Occipital lobe (tissue), 3 donors: Measurements from ENCODE around the gene TMEM167A. TPM values are rescaled to one million over a fixed set of nuclear protein-coding genes. Genes with fewer than 3 reads are reported as not detected.

Source experiments
- DNase-seq: peaks from one replicate; lab custom pipeline; 2025; lab: John Stamatoyannopoulos, UW
- small RNA-seq: library from RNA; depleted of rRNA; stranded (forward); fragments of <200 nt; gene quantifications from one replicate; pipeline ENCODE3, GENCODE V24; 2014
- total RNA-seq: library from RNA; depleted of rRNA; stranded (reverse); fragments of >200 nt; gene quantifications from one replicate; pipeline ENCODE4 v1.2.3, GENCODE V29; 2014

Gene TMEM167A
- total RNA-seq, 1 donor from 2014 or later = 159 TPM

DNA sequence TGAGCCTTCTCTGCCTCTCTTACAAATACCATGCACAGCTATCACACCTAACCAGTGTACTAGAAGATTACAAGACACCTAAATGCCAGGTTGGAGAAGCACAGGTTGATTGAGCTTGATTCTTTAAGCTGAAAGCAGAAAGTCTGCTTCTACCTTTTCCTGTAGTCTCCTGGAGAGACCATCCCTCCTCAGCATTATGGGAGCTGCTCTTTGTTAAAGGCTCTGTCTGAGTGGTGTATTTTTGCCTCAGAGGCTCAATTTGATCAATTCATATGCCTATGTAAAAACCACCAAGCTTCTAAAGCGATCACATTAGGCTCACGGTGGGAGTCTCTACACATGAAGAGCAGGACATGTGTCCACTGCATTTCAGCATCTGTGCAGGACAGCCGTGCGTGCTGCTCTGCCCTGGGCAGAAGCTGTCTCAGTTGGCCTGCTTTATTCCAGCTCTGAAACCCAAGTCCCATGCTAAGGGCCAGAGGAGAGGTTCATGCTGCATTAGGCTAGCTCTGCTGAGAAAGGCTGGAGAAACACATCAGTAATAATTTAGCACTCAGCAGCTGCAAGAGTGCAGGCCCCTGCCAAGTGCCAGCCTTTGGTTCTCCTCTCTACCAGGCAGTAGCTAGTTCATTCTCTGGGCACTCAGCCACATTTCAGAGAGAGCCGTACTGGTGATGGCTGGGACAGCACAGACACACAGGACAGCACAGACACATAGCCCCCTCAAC is 41.7 kb downstream of the TMEM167A start:
- peak; percentile 87 for DNase-seq

GRCh38 chr5:83034528-83035207 is 42.5 kb downstream of the TMEM167A start:
- DNase-seq = no peak

DNA sequence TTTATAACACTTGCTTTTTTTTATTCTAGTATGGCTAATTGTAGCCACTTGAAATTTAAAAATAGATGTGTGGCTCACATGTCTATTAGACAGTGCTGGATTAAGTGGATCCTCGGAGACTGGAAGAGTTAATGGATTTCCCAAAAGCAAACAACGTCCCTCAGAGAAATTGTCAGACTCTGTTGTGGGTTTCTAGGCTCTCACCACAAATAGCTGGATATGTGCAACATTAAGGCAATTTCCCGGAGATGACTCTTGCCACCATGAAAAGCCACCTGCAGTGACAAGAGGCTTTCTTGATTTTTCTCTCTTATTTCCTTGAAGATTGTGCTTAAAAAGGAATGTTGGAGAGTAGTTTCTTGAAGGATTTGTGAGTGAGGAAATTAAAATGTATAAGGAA is 43.2 kb downstream of the TMEM167A start:
- no peak for DNase-seq

DNA sequence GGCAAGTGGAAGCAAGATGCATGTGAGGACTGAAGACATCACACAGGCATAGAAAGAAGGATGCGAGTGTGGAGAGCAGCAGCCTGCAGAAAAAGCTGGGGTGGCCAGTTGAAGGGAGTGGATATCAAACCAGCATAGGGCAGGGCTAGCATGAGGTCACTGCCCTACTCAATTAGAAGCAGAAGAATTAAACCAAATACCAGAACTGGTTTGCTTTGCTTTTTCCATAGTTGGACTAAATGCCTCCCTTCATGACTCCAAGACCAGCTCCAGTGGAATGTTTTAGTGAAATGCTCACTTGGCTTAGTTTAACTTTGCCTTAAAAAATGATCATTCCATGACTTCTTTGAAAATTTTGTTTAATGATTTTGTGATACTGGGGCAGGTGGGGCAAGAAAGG is 45.8 kb downstream of the TMEM167A start:
- DNase-seq = no peak

DNA sequence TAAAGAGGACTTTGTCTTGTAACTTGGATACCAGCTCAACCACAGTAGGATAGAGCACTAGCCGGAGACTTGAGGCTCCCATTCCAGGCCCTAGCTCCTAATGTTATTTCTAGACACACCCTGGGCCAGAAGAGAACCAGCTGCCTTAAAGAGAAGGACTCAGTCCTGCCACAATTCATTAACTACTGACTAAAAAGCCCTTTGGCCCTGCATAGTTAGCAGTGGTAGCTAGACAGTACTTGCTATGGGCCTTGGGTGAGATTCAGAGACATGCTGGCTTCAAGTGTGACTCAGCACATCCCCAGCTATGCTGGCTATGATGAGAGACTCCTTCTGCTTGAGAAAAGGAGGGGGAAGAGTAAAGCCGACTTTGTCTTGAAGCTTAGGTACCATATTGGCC is 47.3 kb downstream of the TMEM167A start:
- no peak for DNase-seq

DNA sequence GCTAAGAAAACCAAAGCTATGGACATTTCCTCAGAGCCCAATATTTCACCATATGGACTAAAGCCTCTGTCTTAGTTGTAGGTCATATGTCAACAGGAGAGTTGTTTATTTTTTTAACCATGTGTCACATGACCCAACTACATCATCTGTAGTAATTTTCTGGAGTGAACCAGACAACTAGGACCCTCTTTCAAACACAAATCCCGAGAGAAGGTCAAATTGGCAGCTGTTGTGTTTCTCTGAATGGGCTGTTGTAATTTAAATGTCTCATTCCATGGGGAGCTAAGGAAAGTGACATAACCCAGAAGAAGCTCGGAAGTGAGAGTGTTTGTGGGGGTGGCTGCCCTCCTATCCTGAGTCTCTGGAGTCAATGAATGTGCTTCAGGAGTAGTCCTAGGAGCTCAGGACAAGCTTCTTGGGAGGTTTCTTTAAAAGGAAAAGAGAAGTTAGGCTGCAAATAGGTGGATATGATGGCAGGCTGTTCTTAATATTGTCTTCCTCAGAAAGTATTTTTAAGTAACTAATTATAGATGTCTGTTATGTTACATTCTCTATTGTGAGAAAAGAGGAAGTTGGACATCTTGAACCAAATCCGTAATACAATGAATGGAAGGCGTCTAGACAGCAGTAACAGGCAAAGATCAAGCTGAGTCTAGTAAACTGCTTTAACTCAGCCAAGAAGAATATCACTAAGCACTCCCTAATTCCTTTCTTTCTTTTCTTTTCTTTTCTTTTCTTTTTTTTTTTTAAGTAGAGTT is 50.1 kb downstream of the TMEM167A start:
- no peak for DNase-seq

DNA sequence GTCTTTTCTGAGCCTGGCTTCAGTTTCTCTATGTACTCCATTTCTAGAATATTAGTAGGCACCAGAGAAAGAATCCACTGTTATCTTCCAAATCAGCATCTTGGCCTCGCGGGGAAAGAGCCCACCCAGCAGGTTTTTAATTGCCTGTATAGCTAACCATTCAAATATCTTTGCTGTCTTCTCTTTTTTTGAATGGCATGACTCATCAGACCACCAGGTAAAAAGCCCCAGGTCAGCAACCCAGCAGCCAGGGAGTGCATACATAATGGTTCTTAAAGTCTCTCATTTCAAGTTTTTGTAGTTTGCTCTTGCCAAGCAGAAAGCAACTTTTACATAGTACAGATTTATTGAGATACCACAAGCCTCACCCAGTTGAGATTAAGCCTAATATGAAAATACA is 50.7 kb downstream of the TMEM167A start:
- no peak for DNase-seq

GRCh38 chr5:83025690-83026478 is 51.3 kb downstream of the TMEM167A start:
- DNase-seq = no peak

DNA sequence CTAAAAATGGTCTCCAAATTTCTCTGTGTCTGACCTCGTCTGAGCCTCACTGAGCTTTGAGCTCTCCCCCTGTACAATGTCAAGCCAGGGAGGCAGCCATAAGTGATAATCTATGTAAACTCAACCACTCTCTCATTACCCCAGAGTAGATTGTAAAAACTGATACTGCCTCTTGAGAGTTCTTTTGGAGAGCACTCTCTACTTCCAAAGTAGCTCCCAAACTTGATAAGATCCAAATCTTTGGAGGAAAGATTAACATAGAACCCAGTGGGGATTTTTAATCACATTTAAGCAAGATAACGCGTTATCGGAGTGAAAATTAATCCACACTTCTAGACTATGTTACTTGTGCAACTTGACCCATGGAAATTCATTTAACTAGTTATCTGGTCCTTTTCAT is 54.9 kb downstream of the TMEM167A start:
- no peak for DNase-seq

DNA sequence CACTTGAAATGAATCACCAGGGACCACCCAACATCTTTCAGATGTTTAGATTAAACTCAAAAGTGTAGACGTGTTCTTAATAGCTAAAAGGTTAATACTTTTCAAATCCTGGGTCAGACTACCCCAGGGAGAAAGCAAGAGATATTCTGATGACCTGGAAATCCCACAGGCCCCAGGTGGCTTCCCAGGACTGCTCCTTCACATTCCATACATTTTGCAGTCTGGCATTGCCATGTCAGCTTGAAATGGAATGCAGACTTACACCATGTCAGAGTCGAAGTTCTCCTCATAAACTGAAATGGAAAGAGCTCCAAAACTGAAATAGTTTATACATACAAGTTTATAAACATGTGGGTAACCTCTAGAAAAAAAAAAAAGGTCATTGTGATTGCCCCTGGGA is 61.5 kb downstream of the TMEM167A start:
- no peak for DNase-seq

DNA sequence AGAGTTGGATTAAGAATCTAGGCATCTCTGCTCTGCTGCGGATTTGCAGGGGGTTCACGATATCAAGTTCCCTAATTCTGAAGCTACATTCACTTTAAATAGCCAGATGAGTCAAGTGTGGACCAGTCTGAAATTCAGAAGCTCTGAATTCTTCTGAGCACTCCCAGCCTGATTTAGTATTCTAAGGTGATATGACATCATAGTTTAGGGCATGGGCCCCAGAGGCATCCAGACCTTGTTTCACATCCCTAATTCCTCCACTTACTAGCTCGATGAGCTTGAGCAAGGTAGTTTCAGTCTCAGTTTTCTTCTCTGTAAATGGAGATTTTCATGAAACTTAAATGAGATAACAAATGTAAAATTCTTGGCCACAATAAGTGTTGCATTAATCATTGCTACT is 65.2 kb downstream of the TMEM167A start:
- DNase-seq = no peak

- no peak for DNase-seq
Measured at GRCh38 chr5:83009408-83009807, 67.8 kb downstream of the TMEM167A start.

GRCh38 chr5:83007755-83008154 is 69.4 kb downstream of the TMEM167A start:
- no peak for DNase-seq

GRCh38 chr5:83006683-83007283 is 70.4 kb downstream of the TMEM167A start:
- DNase-seq = no peak

DNA sequence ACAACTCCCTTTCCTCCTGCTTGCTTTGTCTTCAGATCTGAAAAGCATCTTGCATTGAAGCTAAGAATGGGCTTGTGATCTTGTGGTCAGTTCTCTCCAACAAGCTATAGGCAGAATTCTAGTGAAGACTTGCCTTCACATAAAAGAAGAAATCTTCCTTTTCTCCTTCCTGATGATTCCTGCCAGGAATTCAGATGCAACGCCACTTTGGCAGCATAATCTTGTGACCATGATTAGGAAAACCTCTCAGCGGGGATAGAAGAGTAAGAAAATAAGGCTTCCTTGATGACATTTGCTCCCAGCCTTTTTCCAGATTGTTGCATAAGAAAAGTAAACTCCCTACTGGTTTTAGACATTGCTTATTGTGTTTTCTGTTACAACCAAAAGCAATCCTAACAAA is 73.4 kb downstream of the TMEM167A start:
- DNase-seq = no peak

Small RNA genes lying within 50 kb of the gene (small RNA-seq; reads per million reads assigned to genes)
- gene SCARNA18 = 1.5 reads per million, percentile 80 among the genes with 10 or more reads in this experiment

Other genes with a start within 250 kb of the TMEM167A start
- 7.8 TPM for gene XRCC4, start 153 bp upstream of the TMEM167A start, total RNA-seq